Measurements from ENCODE around the gene NBEA. TPM values are rescaled to one million over a fixed set of nuclear protein-coding genes. Genes with fewer than 3 reads are reported as not detected.

NBEA gene
- total and polyA plus RNA-seq, 8 donors = 1.6 to 36.0 (median 7.7) TPM

GRCh38 chr13:35367586-35367985 lies 425.5 kb downstream of the NBEA start:
- Histone ChIP-seq H3K4me3 (no peak overlapping the region), H3K27me3 (no peaks in the 10 kb centered on the region), H3K36me3 (no peaks in the 10 kb centered on the region), H3K9me3 (peaks cover 3 to 35% (median 24%) of the 10 kb centered on the region in 4 donors), H3K4me1 (no peaks in the 10 kb centered on the region), H3K27ac (no peak overlapping the region)
- intact Hi-C loops (cut with DNase I; ENCODE audit: low total_unique reads) = no loop called here
- TF ChIP-seq EP300 (IDR thresholded peaks at IDR 0.05) = no peak
- 69 to 89% (median 81%) methylated on average over 2 of the region's 2 CpGs for WGBS, 5 donors
- DNase-seq = no peak

DNA sequence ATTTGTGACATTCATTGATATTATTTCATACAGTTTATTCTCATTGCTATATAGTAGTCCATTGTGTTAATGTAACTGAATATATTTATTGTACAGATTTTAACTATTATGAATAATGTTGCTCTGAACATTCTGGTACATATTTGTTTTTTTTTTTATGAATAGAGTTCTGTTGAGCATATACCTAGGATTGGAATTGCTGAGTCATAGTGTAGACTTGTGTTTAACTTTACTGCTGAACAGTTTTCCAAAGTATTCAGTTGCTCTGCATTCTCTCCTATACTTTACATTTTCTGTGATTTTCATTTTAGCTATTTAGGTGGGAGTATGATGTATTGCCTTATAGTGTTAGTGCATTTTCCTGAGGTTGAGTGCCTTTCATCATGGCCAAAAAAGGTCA lies 436.9 kb downstream of the NBEA start:
- Histone ChIP-seq H3K27me3 (no peaks in the 10 kb centered on the region), H3K36me3 (no peaks in the 10 kb centered on the region), H3K4me3 (no peak overlapping the region), H3K4me1 (no peaks in the 10 kb centered on the region), H3K27ac (no peak overlapping the region), H3K9me3 (no peaks in the 10 kb centered on the region)
- intact Hi-C loops (cut with DNase I; ENCODE audit: low total_unique reads) = no loop called here
- TF ChIP-seq POLR2AphosphoS5 (IDR thresholded peaks at IDR 0.05) (no peak), POLR2A (IDR thresholded peaks at IDR 0.05) (no peak), CTCF (IDR thresholded peaks at IDR 0.05) (no peak), EP300 (IDR thresholded peaks at IDR 0.05) (no peak)
- no peak for DNase-seq

- Histone ChIP-seq H3K9me3 (no peaks in the 10 kb centered on the region), H3K4me3 (no peak overlapping the region), H3K27me3 (no peaks in the 10 kb centered on the region), H3K36me3 (no peaks in the 10 kb centered on the region), H3K4me1 (no peaks in the 10 kb centered on the region), H3K27ac (no peak overlapping the region)
- DNase-seq = no peak
- intact Hi-C loops (cut with DNase I; ENCODE audit: low total_unique reads) = no loop called here
- TF ChIP-seq CTCF (IDR thresholded peaks at IDR 0.05) = no peak
- TF ChIP-seq POLR2A (IDR thresholded peaks at IDR 0.05) = no peak
- no peak for TF ChIP-seq EP300 (IDR thresholded peaks at IDR 0.05)
- TF ChIP-seq POLR2AphosphoS5 (IDR thresholded peaks at IDR 0.05) = no peak
Observed at GRCh38 chr13:35379663-35380062, 437.6 kb downstream of the NBEA start.

- Histone ChIP-seq H3K36me3 (no peaks in the 10 kb centered on the region), H3K4me3 (no peak overlapping the region), H3K4me1 (peaks cover 0 to 13% (median 0%) of the 10 kb centered on the region in 4 donors), H3K27ac (no peak overlapping the region), H3K27me3 (no peaks in the 10 kb centered on the region), H3K9me3 (no peaks in the 10 kb centered on the region)
- 88 to 92% (median 91%) methylated on average over 6 of the region's 6 CpGs for WGBS, 5 donors
- intact Hi-C loops (cut with DNase I; ENCODE audit: low total_unique reads) = no loop called here
- TF ChIP-seq EP300 (IDR thresholded peaks at IDR 0.05) (no peak), POLR2A (IDR thresholded peaks at IDR 0.05) (no peak), CTCF (IDR thresholded peaks at IDR 0.05) (no peak), POLR2AphosphoS5 (IDR thresholded peaks at IDR 0.05) (no peak)
- DNase-seq = peak in 1 of 2 donors; percentile 12
Observed at GRCh38 chr13:35387682-35388250, 445.7 kb downstream of the NBEA start.

DNA sequence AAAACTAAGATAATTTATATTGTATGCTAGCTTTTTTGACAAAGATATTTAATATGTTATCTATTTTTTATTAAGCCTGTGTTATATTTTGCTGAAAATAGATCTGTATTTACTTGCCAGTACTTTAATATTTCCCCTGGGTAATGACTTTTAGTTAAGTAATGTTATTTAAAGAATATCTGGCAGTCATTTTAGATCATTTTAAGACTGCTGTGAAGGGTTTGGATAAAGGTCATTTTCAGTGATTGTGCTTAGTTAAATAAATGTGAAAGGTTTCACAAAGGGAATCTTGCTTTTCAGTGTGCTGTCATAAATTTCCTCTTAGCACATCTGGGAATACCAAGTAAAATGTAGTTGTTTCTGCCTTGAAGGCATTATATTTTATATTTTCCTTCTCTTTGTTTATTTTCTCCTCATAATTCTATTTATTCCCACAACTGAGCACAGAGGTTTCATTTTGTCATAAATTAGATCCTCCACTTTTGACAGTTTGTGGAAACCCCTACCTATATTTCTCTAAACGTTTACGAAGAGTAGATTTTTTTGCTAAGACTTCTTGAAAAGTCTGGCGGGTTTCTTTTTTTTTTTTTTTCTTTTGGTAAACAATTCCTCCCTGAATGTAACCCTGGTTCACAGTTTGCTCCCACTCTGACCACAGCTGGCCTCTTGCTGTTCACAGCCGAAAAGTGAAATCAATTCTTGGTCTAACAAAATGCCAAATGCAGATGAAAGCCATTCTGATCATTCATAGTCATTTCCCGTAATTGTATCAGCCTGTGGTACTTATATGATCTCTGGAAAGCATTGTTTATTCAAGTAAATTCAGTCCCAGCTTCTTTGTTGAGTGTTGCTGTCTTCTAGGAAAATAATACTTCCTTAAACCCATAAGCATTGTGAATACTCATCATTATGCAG lies 446.6 kb downstream of the NBEA start:
- peaks cover 0 to 13% (median 0%) of the 10 kb centered on the region in 4 donors for H3K4me1 ChIP-seq
- WGBS, 5 donors = 29 to 45% (median 33%) methylated on average over 5 of the region's 5 CpGs
- H3K9me3 ChIP-seq = no peaks in the 10 kb centered on the region
- no peak overlapping the region for H3K27ac ChIP-seq
- peak in 1 of 2 donors; percentile 49 for DNase-seq
- no peaks in the 10 kb centered on the region for H3K36me3 ChIP-seq
- H3K27me3 ChIP-seq = no peaks in the 10 kb centered on the region
- no peak overlapping the region for H3K4me3 ChIP-seq
- intact Hi-C loops (cut with DNase I; ENCODE audit: low total_unique reads) = no loop called here
- no peak for TF ChIP-seq POLR2AphosphoS5 (IDR thresholded peaks at IDR 0.05)
- no peak for TF ChIP-seq POLR2A (IDR thresholded peaks at IDR 0.05)
- no peak for TF ChIP-seq EP300 (IDR thresholded peaks at IDR 0.05)
- TF ChIP-seq CTCF (IDR thresholded peaks at IDR 0.05) = no peak

Data from stomach (tissue), 9 donors.